ENCODE results near the gene GTSE1.

The GTSE1 gene

DNA sequence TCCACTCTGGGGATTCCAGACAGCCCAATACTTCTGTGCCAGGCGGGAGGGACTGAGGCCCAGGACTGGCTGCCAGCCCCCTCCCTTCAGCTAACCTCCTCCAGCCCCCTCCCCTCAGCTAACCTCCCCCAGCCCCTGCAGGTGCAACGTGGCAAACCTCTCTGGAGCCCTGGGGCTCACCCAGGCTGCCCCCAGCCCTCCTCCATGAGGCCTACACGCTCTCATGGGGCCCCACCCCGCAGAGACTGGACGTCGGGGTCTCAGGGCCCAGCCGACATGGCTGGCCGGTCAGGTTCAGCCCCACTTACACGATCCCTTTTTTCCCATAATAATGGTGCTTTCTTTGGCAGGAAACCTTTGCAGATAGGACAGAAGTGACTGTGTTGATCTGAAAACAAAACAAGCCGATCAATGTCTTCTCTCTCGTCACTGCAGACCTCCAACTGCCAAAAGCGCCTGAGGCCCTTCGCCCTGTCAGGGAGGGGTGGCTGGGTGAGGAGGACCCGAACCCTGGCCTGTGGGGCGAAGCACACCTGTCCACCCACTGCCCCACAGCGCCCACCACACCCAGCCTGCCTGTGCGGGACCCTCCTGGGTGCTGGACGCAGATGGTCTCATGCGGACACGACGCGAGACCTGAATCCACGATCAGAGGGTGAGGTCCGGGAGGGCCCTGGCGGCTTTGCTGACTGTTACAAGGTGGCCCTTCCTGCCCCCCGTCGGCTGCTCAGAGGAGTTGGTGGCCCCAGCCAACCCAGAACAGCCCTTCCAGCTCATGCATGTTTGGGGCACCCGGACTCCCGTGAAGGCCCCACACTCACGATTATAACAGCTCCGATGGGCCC is 72.4 kb downstream of the GTSE1 start:
- in situ Hi-C loops (cut with HindIII; ENCODE audit: low pct_ligation_motif_present, low pct_unique_long_range_greater_than_20kb, low sequenced_read_pairs), result no loop called here
- no peak for DNase-seq

DNA sequence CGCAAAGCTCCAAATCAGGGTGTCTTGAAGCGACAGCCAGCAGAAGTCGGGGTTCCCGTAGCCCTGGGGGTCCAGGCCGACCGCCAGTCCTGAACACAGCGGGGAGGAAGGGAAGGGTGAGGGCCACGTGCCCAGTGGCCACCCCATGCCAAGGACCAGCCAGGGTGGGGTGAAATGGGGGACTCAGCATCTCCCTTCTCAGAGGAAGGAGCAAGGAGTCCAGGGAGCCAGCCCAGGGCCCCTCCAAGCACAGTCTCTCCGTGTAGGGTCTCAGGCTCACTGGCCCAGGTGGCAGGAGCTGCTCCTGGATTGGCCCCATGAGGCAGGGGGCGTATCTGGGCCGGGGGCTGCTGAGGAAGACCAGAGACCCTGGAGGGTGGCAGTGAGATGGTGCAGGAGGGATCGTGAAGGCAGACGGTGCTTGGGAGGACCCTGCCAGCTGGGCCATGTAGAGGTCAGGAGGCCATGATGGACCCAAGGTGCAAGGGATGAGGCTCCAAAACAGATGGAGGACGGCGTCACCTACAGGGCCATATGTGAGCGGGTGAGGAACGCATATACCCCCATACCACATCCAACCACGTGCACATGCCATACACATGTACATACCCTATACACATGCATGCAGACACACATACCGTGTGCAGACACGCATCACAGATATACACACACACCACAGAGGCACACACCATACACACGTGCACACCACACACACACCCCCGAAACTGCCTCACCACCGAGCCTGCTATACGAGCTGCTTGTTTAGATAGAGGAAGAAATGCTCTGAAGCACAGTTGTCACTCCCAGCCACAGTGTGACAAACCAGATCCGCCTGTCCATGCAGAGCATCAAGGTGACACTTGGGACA is 73.3 kb downstream of the GTSE1 start:
- in situ Hi-C loops (cut with HindIII; ENCODE audit: low pct_ligation_motif_present, low pct_unique_long_range_greater_than_20kb, low sequenced_read_pairs), result no loop called here

DNA sequence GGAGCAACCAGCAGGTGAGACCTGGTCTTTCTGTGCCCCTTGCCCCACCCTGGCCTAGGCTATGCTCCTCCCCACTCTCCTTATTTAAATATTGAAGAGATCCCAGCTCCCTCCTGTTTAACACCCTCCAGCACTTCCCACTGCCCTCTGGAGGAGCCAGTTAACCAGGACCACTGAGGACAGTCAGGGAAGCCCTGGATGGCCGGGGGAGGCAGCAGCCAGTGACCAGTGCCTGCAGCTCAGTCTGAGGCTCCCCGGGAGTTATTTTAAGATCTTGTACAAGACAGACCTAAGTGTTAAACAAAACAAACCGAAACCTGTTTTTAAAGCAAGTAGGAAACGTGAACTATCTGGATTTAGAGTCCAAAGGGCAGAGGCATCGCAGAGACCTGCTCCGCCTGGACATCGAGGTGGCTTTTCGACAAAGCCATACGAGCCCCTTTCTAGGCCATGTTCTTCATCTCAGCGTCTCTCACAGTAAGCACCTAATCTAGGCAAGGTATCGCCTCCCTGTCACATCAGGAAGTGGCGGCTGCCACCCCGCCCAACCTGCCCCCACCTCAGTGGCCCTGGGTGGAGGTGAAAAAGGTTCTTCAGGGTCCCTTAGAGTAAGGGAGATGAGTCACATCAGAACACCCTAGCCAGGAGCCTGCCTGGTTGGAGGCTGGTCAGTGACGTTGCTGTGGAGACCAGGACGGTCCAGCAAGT is 74.1 kb downstream of the GTSE1 start:
- no peak for DNase-seq
- in situ Hi-C loops (cut with HindIII; ENCODE audit: low pct_ligation_motif_present, low pct_unique_long_range_greater_than_20kb, low sequenced_read_pairs), result no loop called here

More for the DNA sequence above, 73.3 kb downstream of the GTSE1 start:
- DNase-seq, result no peak

DNA sequence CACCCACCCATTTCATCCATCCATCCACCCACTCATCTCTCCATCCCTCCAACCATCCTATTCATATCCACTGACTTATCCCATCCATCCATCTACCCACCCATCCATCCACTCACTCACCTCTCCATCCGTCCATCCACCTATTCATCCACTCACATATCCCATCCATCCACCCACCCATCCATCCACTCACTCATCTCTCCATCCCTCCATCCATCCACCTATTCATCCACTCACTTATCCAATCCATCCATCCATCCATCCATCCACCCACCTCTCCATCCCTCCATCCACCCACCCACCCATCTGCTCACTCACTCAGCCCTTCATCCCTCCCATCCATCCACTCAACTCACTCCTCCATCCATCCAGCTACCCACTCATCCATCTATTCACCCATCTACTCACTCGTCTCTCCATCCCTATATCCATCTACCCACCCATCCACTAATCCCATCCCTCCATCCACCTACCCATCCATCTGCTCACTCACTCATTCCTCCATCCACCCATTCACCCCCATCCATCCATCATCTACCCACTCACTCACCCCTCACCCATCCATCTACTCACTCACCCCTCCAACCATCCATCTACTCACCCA is 75.1 kb downstream of the GTSE1 start:
- no peak for DNase-seq
- in situ Hi-C loops (cut with HindIII; ENCODE audit: low pct_ligation_motif_present, low pct_unique_long_range_greater_than_20kb, low sequenced_read_pairs), result no loop called here

DNA sequence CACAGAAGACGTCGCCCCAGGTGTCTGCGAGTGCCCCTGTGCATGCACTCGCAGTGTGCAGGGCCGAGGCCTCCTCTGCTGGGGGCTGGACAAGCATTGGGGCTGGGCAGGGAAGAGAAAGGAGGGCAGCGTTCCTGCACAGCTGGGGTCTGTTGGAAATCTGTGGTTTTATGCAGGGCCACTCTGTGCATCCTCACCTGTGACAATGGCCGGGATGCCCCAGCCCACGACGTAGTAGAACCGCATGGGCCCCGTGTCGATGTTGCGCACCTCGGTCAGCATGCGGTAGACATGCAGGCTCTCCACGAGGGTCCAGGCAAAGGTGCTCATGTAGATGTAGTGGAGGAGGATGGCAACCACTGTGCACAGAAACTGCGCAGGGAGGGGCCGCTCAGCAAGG is 76.0 kb downstream of the GTSE1 start:
- DNase-seq, result no peak
- in situ Hi-C loops (cut with HindIII; ENCODE audit: low pct_ligation_motif_present, low pct_unique_long_range_greater_than_20kb, low sequenced_read_pairs), result no loop called here

DNA sequence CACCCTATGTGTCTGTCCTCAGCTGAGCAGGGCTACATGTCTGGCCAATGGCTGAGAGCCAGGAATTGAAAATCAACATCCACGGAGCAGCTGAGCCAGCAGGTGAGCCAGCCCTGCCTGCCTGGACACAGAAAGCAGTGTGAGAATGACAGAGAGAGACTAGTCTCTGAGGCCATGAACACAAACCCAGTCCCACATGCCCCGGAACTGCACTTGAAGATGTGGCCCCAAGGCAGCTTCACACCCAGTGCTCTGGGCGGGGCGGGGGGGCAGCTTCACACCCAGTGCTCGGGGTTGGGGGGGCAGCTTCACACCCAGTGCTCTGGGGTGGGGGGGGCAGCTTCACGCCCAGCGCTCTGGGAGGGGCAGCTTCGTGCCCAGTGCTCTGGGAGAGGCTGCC is 76.5 kb downstream of the GTSE1 start:
- in situ Hi-C loops (cut with HindIII; ENCODE audit: low pct_ligation_motif_present, low pct_unique_long_range_greater_than_20kb, low sequenced_read_pairs), result no loop called here
- no peak for DNase-seq

DNA sequence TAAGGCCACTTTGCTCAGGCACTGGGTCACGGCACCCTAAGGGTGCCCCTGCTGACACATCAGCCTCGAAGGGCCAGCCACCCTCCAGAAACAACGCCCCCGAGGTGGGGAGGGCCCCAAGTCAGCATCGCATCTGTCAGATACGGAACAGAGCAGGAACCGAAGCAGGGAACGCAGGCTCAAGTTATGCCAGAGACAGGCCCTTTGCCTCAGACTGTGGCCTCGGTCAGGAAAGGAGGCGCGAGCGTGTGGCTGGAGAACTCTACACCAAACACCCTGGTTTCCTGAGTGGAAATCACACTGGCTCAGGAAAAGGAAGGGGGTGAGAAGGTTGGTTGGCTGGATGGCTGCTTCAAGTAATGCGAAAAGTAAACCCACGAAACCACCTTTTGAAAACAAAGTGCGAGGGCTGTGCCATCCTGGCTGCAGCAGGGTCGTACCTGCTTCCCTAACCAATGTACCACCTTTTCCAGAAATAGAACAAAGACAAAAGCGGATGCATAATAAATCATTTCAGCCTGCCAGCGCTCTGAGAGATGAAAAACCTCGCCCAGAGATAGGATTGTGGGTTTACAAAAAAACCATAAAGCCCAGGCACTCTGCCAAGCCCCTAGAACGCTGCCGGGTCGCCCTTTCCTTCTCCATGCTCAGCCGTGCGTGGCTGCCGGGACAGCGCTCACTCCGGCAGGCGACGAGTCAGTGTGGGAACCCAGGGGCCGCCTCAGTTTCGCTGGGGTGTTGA is 77.4 kb downstream of the GTSE1 start:
- in situ Hi-C loops (cut with HindIII; ENCODE audit: low pct_ligation_motif_present, low pct_unique_long_range_greater_than_20kb, low sequenced_read_pairs), result no loop called here
- peak; percentile 61 for DNase-seq

DNA sequence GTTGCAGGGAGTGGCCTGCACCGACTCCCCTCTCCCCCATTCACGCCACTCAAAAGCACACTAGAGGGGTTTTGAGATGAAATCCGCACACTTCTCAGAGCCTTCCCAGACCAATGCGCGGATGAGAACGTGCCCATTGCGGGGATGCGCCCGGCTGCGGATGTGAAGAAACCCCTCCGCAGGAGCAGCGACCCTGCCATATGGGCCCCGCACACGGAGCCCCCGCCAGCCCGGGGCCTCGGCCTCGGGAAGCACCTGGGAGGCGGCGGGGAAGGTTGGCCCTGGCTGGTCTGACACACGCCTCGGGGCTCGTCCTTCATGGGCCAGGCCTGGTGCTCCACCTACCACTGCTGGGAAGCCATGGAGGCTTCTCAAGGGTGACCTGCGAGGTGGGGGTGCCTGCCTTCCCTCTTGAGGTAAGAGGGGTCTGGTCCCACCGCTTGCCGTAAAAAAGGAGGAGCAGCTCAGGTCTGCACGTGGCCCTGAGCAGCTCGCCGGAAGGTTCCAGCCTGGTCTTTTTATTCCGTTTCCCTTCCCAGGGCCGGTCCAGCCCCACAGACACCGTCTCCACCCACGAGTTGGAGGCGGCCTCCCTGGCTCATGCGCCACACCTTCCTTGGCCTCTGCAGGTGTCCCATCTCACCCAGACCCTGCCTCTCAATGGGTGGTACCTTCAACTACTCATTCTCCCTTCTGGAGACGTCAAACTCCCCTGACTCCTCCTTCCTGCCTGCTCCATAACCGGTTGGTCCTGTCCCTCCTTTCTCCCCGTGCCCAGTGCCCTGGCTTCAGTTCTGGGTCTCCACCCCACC is 78.2 kb downstream of the GTSE1 start:
- no peak for DNase-seq
- in situ Hi-C loops (cut with HindIII; ENCODE audit: low pct_ligation_motif_present, low pct_unique_long_range_greater_than_20kb, low sequenced_read_pairs), result no loop called here

DNA sequence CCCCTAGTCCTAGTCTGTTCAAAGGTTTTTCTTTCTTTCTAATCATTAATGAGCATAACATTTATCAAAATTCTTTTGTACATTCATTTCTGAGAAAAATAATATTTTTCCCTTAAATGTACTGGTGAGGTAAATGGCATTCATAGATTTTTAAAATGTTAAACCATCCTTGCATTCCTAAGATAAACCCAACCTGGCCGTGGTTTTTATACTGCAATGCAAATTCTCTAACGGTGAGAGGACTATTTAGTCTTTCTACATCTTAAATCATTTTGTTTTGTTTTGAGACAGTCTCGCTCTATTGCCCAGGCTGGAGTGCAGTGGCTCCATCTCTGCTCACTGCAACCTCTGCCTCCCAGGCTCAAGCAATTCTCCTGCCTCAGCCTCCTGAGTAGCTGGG is 79.4 kb downstream of the GTSE1 start:
- DNase-seq, result no peak
- in situ Hi-C loops (cut with HindIII; ENCODE audit: low pct_ligation_motif_present, low pct_unique_long_range_greater_than_20kb, low sequenced_read_pairs), result no loop called here

DNA sequence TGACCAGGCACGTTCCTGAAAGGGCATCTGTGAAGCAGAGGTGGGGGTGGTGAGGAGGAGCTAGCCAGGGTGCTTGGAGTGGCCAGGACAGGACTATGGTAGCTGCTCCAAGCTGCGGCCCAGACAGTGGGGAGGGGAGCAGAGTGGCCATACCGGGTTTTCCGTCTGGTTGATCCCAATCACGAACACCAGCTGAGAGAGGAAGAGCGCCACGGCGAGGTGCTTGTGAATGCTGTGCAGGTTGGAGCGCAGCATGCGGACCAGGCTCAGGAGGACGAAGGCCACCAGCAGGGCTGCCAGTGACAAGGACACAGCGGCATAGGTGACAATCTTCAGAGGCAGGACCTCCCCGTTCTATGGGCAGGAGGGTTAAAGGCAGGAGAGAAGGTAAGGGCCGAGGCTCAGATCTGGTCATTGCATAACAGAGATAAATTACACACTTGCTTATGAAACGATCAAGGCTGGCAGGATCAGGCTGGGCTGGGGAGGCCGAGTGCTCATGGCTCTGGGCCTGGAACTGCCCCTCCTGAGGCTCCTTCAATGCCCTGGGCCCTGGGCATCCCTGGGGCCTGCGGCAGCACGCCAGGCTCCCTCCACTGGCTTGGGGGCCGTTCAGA is 80.3 kb downstream of the GTSE1 start:
- no peak for DNase-seq
- in situ Hi-C loops (cut with HindIII; ENCODE audit: low pct_ligation_motif_present, low pct_unique_long_range_greater_than_20kb, low sequenced_read_pairs), result no loop called here

DNA sequence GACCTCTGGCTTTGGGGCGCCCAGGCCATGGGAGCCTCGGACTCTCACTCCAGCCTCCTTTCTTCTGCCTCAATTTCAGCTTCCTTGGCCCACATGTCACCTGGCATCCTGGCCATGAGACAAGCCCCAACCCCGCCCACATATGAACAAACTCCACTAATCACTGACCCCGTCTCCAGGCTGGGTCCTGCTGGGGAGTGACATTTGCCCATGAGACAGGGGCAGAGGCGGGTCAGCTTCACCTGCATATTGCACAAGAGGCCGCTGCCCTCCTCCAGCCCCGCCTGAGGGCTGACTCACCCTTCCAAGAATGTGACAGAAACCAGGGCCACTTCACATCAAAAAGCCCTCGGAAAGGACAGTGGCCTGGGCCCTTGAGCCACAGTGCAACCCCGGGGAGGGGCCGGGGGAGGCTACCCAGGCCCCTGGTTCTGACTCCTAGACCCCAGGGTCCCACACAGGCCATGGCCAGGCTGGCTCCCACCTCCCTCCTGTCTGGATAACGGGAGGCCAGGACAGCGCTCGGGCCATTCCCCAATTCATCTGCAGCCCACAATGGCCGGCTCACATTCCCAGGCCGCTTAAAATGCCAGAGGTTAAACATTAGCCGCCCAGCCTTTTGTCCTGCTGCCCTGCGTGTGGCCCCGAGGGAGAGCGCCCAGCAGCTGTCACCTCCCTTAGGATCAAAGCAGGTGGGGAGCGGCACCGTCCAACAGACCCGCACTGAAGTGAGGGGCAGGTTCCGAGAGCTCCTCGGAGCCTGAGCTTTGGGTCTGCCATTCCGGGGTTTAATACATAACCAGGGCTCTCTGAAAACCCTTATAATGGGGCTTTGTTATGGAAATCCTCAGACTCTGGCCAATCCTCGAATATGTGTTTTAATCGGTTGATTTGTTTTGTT is 81.1 kb downstream of the GTSE1 start:
- in situ Hi-C loops (cut with HindIII; ENCODE audit: low pct_ligation_motif_present, low pct_unique_long_range_greater_than_20kb, low sequenced_read_pairs), result no loop called here

DNA sequence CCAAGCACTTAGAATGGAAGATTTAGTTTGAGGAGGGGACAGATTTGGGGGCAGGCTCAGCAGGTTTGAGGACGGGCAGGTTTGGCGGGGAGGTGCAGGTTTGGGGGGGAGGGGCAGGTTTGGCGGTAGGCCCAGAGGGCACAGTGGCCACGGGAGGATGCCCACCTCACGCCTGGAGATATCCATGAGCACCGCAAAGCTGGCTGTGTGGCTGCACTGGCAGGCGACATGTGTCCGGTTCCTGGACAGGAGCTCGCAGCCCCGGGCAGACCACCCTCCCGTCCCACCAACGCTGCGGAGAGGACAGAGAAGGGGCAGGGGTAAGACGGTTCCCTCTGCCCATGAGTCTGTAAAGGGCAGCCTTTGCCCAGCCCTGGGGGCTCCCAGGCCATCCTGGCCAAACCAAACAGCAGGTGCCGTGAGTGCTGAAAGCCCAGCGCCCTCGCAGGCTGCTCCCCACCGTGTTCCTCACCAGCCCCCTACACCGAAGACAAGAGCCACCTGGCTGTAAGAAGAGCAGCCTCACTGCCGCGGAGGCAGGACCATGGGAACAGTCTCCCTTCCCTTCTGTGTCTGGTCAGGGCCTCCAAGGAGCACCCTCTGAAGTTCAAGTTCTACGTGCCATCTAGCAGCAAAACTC is 81.9 kb downstream of the GTSE1 start:
- in situ Hi-C loops (cut with HindIII; ENCODE audit: low pct_ligation_motif_present, low pct_unique_long_range_greater_than_20kb, low sequenced_read_pairs), result no loop called here
- DNase-seq, result peak; percentile 13

More for the DNA sequence above, 81.1 kb downstream of the GTSE1 start:
- peak; percentile 90 for DNase-seq

DNA sequence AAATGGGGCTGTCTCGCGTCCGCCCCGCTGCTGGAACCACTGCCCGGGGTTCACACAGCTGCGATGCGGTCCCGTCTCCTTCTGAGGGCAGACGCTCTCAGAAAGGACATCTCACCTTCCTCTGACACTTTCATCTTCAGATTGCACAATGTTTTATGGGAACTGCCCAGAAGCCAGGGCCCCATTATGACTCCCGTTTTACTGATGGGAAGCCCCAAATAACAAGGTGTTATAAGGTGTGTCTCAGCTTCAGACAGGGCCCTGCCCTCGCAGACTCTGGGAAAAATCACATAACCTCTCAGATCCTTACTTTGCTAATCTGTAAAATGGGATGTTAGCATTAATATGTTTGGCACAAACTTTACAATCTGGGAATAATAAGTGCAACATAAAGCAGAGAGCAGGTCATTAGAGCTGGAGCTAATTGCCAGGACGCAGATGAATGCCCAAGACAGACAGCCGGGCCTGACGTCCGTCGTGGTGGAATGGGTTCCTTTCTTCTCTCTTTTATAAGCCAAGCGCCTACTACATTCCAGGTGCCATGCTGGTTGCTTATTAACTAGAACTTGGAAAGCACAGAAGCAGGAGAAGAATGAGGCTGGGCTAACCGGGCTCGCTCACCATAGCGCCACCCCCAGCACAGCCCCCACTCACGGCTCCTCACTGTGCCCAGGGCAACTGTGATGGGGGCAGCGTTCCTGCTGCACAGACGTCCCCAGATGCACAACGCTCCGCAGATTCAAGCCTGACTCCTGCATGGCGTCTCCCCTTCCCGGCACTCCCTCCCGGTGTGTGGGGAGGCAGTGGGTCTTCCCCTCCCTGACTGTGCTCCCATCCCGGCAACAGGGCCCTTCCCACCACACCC is 82.6 kb downstream of the GTSE1 start:
- DNase-seq, result peak; percentile 87
- in situ Hi-C loops (cut with HindIII; ENCODE audit: low pct_ligation_motif_present, low pct_unique_long_range_greater_than_20kb, low sequenced_read_pairs), result no loop called here

DNA sequence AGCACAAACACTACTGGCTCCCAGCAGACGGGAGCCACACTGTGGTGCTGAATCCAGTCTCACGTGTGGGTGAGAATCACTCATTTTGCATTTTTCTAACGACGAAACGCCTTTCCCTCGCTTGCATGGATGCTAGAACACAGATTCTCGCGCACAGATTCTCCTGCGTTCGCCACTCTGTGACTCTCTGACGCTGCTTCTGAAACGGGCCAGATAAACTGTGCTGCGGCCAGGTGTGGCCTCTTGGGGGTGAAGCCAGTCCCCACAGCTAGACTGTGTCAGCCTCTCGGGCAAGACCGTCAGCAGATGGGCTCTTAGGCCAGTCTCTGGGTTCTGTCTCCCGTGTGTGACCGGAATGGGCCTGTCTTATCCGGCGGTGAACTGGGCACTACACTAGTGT is 83.4 kb downstream of the GTSE1 start:
- no peak for DNase-seq

More for the DNA sequence above, 83.4 kb downstream of the GTSE1 start:
- in situ Hi-C loops (cut with HindIII; ENCODE audit: low pct_ligation_motif_present, low pct_unique_long_range_greater_than_20kb, low sequenced_read_pairs), result no loop called here
